HG02610 (cell line): Measurements from ENCODE around the gene DNAJC5.
A peak's percentile ranks its signal among the peaks of the same experiment; 100 is the strongest.
"Not testable (repeated sequence)": the region's sequence is repeated elsewhere in the genome, so short reads cannot be mapped to it uniquely, and the experiment has no call there.

ENCODE experiments used
- ATAC-seq: cut with Tn5 transposase; IDR thresholded peaks from one replicate; pipeline ENCODE4 v1.9.1; 2021; ENCODE audit warnings: mild to moderate bottlenecking, moderate library complexity; ENCODE audit not compliant: unreplicated experiment

The DNAJC5 gene

GRCh38 chr20:63861365-63861934 lies 33.5 kb upstream of the DNAJC5 start, which contains the start of gene ABHD16B:
Gene ABHD16B (plus strand): TSS chr20:63861498. CDS start chr20:63861541, 43 bp downstream.
- ATAC-seq, result no peak

DNA sequence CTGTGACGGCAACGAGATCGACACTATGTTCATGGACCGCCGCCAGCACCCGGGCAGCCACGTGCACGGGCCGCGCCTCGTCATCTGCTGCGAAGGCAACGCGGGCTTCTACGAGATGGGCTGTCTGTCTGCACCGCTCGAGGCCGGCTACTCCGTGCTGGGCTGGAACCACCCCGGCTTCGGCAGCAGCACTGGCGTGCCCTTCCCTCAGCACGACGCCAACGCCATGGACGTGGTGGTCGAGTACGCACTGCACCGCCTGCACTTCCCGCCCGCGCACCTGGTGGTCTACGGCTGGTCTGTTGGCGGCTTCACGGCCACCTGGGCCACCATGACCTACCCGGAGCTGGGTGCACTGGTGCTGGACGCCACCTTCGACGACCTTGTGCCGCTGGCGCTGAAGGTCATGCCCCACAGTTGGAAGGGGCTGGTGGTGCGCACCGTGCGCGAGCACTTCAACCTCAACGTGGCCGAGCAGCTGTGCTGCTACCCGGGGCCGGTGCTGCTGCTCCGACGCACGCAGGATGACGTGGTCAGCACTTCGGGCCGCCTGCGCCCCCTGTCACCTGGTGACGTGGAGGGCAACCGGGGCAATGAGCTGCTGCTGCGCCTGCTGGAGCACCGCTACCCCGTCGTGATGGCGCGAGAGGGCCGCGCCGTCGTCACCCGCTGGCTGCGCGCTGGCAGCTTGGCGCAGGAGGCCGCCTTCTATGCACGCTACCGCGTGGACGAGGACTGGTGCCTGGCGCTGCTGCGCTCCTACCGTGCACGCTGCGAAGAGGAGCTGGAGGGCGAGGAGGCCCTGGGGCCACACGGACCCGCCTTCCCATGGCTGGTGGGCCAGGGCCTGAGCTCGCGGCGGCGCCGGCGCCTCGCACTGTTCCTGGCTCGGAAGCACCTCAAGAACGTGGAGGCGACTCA lies 32.7 kb upstream of the DNAJC5 start:
- no peak for ATAC-seq

- no peak for ATAC-seq
Observed at GRCh38 chr20:63863021-63863797, 31.7 kb upstream of the DNAJC5 start.

GRCh38 chr20:63863798-63864544 lies 31.0 kb upstream of the DNAJC5 start:
- peak; percentile 59 for ATAC-seq

DNA sequence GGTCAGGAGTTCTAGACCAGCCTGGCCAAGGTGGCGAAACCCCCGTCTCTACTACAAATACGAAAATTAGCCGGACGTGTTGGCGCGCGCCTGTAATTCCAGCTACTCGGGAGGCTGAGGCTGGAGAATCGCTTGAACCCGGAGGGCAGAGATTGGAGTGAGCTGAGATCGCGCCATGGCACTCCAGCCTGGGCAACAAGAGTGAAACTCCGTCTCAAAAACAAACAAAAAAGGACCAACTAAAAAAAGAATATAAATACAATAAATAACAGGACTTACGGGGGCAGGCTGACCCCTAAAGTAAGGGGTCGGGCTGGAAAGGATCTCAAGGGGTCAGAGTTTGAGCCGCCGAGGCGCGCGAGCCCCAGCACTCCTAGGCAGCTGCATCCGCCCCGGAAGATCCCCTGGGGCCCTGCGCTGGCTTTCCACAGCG lies 30.4 kb upstream of the DNAJC5 start:
- no peak for ATAC-seq

GRCh38 chr20:63864978-63865640 lies 29.8 kb upstream of the DNAJC5 start, which contains the start of gene TPD52L2:
Gene TPD52L2 (plus strand): TSS chr20:63865270. CDS start chr20:63865366, 96 bp downstream.
- peak; percentile 77 for ATAC-seq

DNA sequence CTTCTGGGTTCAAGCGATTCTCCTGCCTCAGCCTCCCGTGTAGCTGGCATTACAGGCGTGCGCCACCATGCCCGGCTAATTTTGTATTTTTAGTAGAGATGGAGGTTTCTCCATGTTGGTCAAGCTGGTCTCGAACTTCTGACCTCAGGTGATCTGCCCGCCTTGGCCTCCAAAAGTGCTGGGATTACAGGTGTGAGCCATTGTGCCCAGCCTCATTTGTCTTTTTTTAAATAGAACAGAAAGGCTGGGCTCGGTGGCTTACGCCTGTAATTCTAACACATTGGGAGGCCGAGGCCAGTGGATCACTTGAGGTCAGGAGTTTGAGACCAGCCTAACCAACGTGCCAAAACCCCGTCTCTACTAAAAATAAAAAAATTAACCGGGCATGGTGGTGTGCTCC lies 27.9 kb upstream of the DNAJC5 start:
- not testable (repeated sequence) for ATAC-seq

- ATAC-seq, result no peak
Observed at GRCh38 chr20:63868264-63868663, 26.7 kb upstream of the DNAJC5 start.

GRCh38 chr20:63873477-63873971 lies 21.4 kb upstream of the DNAJC5 start:
- no peak for ATAC-seq

DNA sequence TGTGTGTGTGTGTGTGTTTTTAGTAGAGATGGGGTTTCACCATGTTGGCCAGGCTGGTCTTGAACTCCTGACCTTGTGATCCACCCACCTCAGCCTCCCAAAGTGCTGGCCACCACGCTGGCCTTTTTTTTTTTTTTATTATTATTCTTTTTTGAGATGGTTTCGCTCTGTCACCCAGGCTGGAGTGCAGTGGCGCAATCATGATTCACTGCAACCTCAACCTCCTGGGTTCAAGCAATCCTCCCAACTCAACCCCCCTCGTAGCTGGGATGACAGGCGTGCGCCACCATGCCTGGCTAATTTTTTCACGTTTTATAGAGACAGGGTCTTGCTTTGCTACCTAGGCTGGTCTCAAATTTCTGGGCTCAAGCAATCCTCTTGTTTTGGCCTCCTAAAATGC lies 20.7 kb upstream of the DNAJC5 start:
- not testable (repeated sequence) for ATAC-seq

DNA sequence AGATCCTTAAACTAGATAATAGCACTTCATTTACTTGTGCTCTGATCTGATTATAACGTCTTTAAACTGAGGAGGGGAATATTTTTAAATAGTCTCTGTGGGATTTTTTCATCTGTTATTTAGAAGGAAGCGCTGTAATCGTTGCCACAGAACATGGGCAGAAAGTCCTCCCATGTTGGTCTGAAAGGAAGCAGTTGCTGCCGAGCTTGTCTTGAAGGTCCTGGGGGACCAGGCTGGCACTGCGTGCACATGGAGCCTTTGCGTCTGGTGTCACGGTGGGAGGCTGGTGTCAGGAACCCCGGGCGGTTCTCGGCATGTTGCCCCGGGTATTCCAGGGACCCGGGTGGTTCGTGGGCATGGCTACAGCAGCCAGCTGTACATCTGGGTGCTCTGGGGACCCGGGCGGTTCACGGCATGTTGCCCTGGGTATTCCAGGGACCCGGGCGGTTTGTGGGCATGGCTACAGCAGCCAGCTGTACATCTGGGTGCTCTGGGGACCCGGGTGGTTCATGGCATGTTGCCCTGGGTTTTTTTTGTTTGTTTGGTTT lies 18.4 kb upstream of the DNAJC5 start:
- ATAC-seq, result no peak

- no peak for ATAC-seq
Observed at GRCh38 chr20:63877755-63878470, 17.0 kb upstream of the DNAJC5 start.

DNA sequence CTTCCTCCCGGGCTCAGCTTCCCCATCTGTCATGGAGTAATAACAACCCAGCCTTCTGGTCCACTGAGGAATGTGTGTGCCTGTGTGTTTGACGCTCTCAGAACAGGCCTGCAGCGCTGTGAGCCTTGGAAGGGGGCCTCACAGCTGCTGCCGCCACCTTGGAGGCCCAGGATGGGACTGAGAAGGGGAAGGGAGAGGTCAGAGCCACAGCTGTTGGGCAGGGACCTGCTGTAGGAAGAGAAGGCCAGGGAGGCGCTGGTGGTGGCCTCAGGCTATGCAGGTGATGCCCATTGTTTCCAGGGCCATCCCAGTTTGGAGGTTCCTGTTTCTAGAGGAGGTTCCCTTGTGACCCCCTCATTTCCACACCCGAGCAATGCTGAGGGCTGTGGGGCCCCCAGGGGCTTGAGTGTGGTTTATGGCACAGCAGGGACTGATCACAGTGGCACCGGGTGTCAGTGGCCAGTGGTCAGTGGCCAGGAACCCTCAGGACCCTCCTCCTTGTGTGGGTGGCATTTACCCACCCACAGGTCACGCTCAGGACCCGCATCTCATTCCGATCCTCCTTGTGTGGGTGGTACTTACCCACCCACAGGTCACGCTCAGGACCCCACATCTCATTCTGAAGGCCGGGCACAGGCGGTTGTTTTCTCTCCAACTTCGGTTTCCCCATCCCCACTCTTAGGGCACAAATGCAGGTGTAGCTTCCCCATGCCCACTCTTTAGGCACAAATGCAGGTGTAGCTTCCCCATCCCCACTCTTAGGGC lies 15.8 kb upstream of the DNAJC5 start:
- ATAC-seq, result no peak

GRCh38 chr20:63880901-63881300 lies 14.0 kb upstream of the DNAJC5 start:
- ATAC-seq, result not testable (repeated sequence)

- no peak for ATAC-seq
Observed at GRCh38 chr20:63881451-63882226, 13.3 kb upstream of the DNAJC5 start.

DNA sequence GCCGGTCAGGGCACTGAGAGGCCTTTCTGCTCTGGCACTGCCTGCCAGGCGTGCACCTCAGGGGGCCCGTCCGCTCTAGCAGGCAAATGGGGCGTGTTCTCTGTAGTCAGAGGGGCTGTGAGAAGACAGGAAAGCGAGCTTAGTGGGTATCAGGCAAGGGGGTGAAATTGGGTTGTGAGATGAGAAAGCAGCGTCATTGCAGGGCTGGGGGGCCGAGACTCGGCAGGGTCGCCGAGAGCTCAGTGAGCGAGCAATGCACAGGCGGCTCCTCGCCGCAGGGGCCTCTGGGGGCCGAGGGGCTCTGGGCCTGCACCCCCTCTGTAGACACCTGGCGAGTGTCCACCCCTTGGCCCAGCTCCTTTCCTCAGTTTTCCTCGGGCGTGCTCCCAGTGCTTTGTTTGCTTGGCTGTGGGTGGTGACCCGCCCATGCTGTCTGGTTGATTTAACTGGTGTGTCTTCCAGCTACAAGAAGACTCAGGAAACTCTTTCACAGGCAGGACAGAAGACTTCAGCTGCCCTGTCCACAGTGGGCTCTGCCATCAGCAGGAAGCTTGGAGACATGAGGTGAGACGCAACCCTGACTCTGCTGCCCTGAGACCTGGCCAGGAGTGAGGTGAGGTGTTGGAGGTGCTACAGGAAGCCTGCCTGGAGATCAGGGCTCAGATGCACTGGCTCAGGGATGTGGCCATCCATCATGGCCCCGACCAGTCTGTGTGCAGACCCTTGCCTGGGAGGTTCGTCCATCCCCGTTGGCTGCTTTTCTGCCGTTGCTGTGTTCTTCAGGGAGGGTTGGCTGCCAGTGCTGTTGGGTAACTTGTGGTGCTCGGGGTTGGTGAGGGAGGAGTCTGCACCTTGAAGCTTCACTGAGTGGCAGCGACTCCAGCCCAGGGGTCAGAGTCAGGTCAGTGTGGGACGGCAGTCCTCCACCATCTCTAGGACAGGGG lies 12.4 kb upstream of the DNAJC5 start:
- no peak for ATAC-seq
